ENCODE results near the gene CEP112.

GRCh38 chr17:65745241-65745640 lies 446.7 kb downstream of the CEP112 start:
- TF ChIP-seq CTCF (IDR thresholded peaks at IDR 0.05): no peak
- no peak for TF ChIP-seq POLR2A (IDR thresholded peaks at IDR 0.05)
